SK-N-SH treated with all-trans-retinoic acid at 6 μM for 48 hours (cell line): ENCODE results near the gene PRPH2.

Experiments used
- ATAC-seq: fragments of 200-7000 bp; cut with Tn5 transposase; 3 replicates; pipeline ENCODE4 v1.9.1; 2020; ENCODE audit warnings: mild to moderate bottlenecking, moderate library complexity
- ARNTL ChIP-seq: fragments of 450-650 bp; formaldehyde crosslinking; IDR thresholded peaks from 2 replicates; pipeline ENCODE4 v1.5.0; 2020; ENCODE audit warnings: low read depth, mild to moderate bottlenecking, moderate library complexity, borderline replicate concordance
- BACH2 ChIP-seq: fragments of 250-450 bp; sonication (Bioruptor Pico); IDR thresholded peaks from 2 replicates; pipeline ENCODE4 v1.9.0; 2021; ENCODE audit warnings: mild to moderate bottlenecking, borderline replicate concordance
- CREB5 ChIP-seq: fragments of 250-450 bp; sonication (Bioruptor Pico); IDR thresholded peaks from 2 replicates; pipeline ENCODE4 v1.5.1; 2020; ENCODE audit warnings: low read depth, mild to moderate bottlenecking, moderate library complexity
- CSDC2 ChIP-seq: fragments of 250-450 bp; sonication (Bioruptor Pico); IDR thresholded peaks from 2 replicates; pipeline ENCODE4 v1.5.0; 2020; ENCODE audit warnings: mild to moderate bottlenecking, moderate library complexity
- CSRNP3 ChIP-seq: fragments of 250-450 bp; sonication (Bioruptor Pico); IDR thresholded peaks from 2 replicates; pipeline ENCODE4 v1.5.1; 2021; ENCODE audit warnings: mild to moderate bottlenecking, moderate library complexity
- ESRRG ChIP-seq: fragments of 250-450 bp; sonication (Bioruptor Pico); IDR thresholded peaks from 2 replicates; pipeline ENCODE4 v1.6.1; 2021; ENCODE audit warnings: mild to moderate bottlenecking
- OSR1 ChIP-seq: fragments of 250-450 bp; sonication (Bioruptor Pico); IDR thresholded peaks from 2 replicates; pipeline ENCODE4 v1.8.0; 2022; ENCODE audit warnings: moderate library complexity, mild to moderate bottlenecking, inconsistent platforms
- PATZ1 ChIP-seq: fragments of 250-450 bp; sonication (Bioruptor Pico); IDR thresholded peaks from 2 replicates; pipeline ENCODE4 v1.8.0; 2020; ENCODE audit warnings: mild to moderate bottlenecking, moderate library complexity, borderline replicate concordance
- POU6F1 ChIP-seq: fragments of 250-450 bp; sonication (Bioruptor Pico); IDR thresholded peaks from 2 replicates; pipeline ENCODE4 v1.8.0; 2021; ENCODE audit warnings: low read depth, mild to moderate bottlenecking, moderate library complexity, borderline replicate concordance
- PPARA ChIP-seq: fragments of 250-450 bp; sonication (Bioruptor Pico); IDR thresholded peaks from 2 replicates; pipeline ENCODE4 v1.5.0; 2020; ENCODE audit warnings: mild to moderate bottlenecking, borderline replicate concordance
- RARB ChIP-seq: fragments of 250-450 bp; sonication (Bioruptor Pico); IDR thresholded peaks from 2 replicates; pipeline ENCODE4 v1.8.0; 2021; ENCODE audit warnings: mild to moderate bottlenecking, moderate library complexity
- SNAI2 ChIP-seq: fragments of 250-450 bp; sonication (Bioruptor Pico); IDR thresholded peaks from 2 replicates; pipeline ENCODE4 v1.5.0; 2020; ENCODE audit warnings: mild to moderate bottlenecking, moderate library complexity
- TCF4 ChIP-seq: fragments of 250-450 bp; sonication (Bioruptor Pico); IDR thresholded peaks from 2 replicates; pipeline ENCODE4 v1.8.0; 2021; ENCODE audit warnings: mild to moderate bottlenecking, moderate library complexity, borderline replicate concordance
- TOX ChIP-seq: fragments of 250-450 bp; sonication (Bioruptor Pico); IDR thresholded peaks from 2 replicates; pipeline ENCODE4 v1.8.0; 2021; ENCODE audit warnings: mild to moderate bottlenecking, moderate library complexity, borderline replicate concordance
- TSHZ2 ChIP-seq: fragments of 250-450 bp; sonication (Bioruptor Pico); IDR thresholded peaks from 2 replicates; pipeline ENCODE4 v1.5.0; 2020; ENCODE audit warnings: mild to moderate bottlenecking, moderate library complexity
- ZC3H10 ChIP-seq: fragments of 250-450 bp; sonication (Bioruptor Pico); IDR thresholded peaks from 2 replicates; pipeline ENCODE4 v1.5.1; 2021; ENCODE audit warnings: mild to moderate bottlenecking, moderate library complexity
- ZFP3 ChIP-seq: fragments of 250-450 bp; sonication (Bioruptor Pico); IDR thresholded peaks from 2 replicates; pipeline ENCODE4 v1.5.0; 2020; ENCODE audit warnings: mild to moderate bottlenecking, moderate library complexity
- ZFP30 ChIP-seq: fragments of 450-650 bp; formaldehyde crosslinking; IDR thresholded peaks from 2 replicates; pipeline ENCODE4 v1.5.0; 2022; ENCODE audit warnings: mild to moderate bottlenecking, moderate library complexity
- ZNF565 ChIP-seq: fragments of 450-650 bp; formaldehyde crosslinking; conservative IDR thresholded peaks from 2 replicates; pipeline ENCODE4 v1.5.0; 2020; ENCODE audit warnings: low read depth, mild to moderate bottlenecking, moderate library complexity
- ZNF70 ChIP-seq: fragments of 450-650 bp; formaldehyde crosslinking; IDR thresholded peaks from 2 replicates; pipeline ENCODE4 v1.5.0; 2020; ENCODE audit warnings: mild to moderate bottlenecking, moderate library complexity
- ZNF8 ChIP-seq: fragments of 450-650 bp; formaldehyde crosslinking; IDR thresholded peaks from 2 replicates; pipeline ENCODE4 v1.5.0; 2020; ENCODE audit warnings: mild to moderate bottlenecking, moderate library complexity

Gene PRPH2

GRCh38 chr6:42708096-42708495 is 14.3 kb downstream of the PRPH2 start:
- ATAC-seq, result no peak
- TF ChIP-seq PATZ1, result no peak
- no peak for TF ChIP-seq TOX (CRISPR knock-in tag)
- TF ChIP-seq CSDC2 (CRISPR knock-in tag), result no peak
- no peak for TF ChIP-seq ESRRG (CRISPR knock-in tag)
- no peak for TF ChIP-seq ARNTL (CRISPR knock-in tag)
- no peak for TF ChIP-seq CSRNP3 (CRISPR knock-in tag)

GRCh38 chr6:42707595-42707994 is 14.8 kb downstream of the PRPH2 start:
- ATAC-seq, result no peak
- TF ChIP-seq OSR1 (CRISPR knock-in tag), result no peak
- TF ChIP-seq SNAI2 (CRISPR knock-in tag), result no peak
- no peak for TF ChIP-seq ZNF70 (CRISPR knock-in tag)
- TF ChIP-seq RARB (CRISPR knock-in tag), result no peak
- TF ChIP-seq ZFP30 (CRISPR knock-in tag), result no peak
- no peak for TF ChIP-seq PATZ1
- TF ChIP-seq CSDC2 (CRISPR knock-in tag), result no peak
- no peak for TF ChIP-seq CSRNP3 (CRISPR knock-in tag)
- no peak for TF ChIP-seq TCF4 (CRISPR knock-in tag)
- no peak for TF ChIP-seq PPARA
- no peak for TF ChIP-seq ZC3H10
- TF ChIP-seq TOX (CRISPR knock-in tag), result no peak
- TF ChIP-seq TSHZ2 (CRISPR knock-in tag), result no peak

- no peak for ATAC-seq
- TF ChIP-seq ZFP3 (no peak), ZNF8 (CRISPR knock-in tag) (no peak), TOX (CRISPR knock-in tag) (no peak), ARNTL (CRISPR knock-in tag) (no peak), BACH2 (CRISPR knock-in tag) (no peak), ZC3H10 (no peak), CREB5 (CRISPR knock-in tag) (no peak), PATZ1 (no peak), POU6F1 (CRISPR knock-in tag) (no peak), ZFP30 (CRISPR knock-in tag) (no peak), SNAI2 (CRISPR knock-in tag) (no peak), OSR1 (CRISPR knock-in tag) (no peak), TCF4 (CRISPR knock-in tag) (no peak), ZNF565 (CRISPR knock-in tag) (no peak), ESRRG (CRISPR knock-in tag) (no peak)
These were observed 17.4 kb downstream of the PRPH2 start for GRCh38 chr6:42704937-42705374.
